Fibroblast of mammary gland (primary cell): ENCODE data around the gene DOK1.
"Not testable (repeated sequence)": the region's sequence is repeated elsewhere in the genome, so short reads cannot be mapped to it uniquely, and the experiment has no call there.

Source experiments
- DNase-seq: peaks from one replicate; pipeline ENCODE4 v3.0.0-alpha.2; 2010; ENCODE audit warnings: low read depth
- H3K4me3 ChIP-seq: 2 replicates; pipeline ENCODE4 v1.5.1; 2011; ENCODE audit warnings: low read depth, mild to moderate bottlenecking, low read length, moderate library complexity; ENCODE audit not compliant: control insufficient read depth
- TF ChIP-seq, protein P1 (sequence below): conservative IDR thresholded peaks from 2 replicates; pipeline ENCODE4 v1.5.1; 2011; ENCODE audit warnings: low read depth, low read length, inconsistent platforms; ENCODE audit not compliant: control insufficient read depth, insufficient read depth

The DOK1 gene

DNA sequence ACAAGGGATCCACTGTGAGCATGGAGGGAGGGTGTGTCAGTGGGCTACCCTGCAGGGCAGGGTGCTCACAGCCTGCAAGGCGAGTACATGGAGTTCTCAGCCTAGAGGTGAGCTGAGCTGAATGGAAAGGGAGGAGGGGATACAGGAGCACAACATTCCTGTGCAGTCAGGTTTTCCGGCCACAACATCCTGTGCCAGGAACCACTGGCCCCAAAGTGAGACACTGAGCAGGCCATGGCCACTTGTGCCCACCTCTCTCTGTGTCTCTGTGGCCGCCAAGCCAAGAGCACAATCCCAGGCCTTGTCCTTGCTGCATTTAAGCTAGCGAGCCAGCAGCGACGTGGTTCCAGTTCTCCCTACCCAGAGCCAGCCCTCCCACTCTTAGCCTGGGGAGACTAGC is 6.1 kb downstream of the DOK1 start:
- DNase-seq: no peak

DNA sequence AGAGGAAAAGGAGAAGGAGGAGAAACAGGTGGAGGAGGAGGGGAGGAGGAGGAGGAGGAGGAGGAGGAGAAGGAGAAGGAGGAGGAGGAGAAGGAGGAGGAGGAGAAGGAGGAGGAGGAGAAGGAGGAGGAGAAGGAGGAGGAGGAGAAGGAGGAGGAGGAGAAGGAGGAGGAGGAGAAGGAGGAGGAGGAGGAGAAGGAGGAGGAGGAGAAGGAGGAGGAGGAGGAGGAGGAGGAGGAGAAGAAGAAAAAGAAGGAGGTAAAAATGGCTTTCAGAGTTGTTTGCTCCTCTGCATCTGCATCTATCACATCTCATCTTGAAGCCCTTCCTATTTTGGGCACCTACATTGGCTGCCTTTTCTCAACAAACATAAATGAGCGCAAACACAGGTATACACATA is 6.5 kb downstream of the DOK1 start:
- H3K4me3 ChIP-seq, DNase-seq: not testable (repeated sequence)

More for the DNA sequence above, 6.1 kb downstream of the DOK1 start:
- H3K4me3 ChIP-seq: no peak overlapping the region
- TF ChIP-seq, protein P1, sequence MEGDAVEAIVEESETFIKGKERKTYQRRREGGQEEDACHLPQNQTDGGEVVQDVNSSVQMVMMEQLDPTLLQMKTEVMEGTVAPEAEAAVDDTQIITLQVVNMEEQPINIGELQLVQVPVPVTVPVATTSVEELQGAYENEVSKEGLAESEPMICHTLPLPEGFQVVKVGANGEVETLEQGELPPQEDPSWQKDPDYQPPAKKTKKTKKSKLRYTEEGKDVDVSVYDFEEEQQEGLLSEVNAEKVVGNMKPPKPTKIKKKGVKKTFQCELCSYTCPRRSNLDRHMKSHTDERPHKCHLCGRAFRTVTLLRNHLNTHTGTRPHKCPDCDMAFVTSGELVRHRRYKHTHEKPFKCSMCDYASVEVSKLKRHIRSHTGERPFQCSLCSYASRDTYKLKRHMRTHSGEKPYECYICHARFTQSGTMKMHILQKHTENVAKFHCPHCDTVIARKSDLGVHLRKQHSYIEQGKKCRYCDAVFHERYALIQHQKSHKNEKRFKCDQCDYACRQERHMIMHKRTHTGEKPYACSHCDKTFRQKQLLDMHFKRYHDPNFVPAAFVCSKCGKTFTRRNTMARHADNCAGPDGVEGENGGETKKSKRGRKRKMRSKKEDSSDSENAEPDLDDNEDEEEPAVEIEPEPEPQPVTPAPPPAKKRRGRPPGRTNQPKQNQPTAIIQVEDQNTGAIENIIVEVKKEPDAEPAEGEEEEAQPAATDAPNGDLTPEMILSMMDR: no peak

DNA sequence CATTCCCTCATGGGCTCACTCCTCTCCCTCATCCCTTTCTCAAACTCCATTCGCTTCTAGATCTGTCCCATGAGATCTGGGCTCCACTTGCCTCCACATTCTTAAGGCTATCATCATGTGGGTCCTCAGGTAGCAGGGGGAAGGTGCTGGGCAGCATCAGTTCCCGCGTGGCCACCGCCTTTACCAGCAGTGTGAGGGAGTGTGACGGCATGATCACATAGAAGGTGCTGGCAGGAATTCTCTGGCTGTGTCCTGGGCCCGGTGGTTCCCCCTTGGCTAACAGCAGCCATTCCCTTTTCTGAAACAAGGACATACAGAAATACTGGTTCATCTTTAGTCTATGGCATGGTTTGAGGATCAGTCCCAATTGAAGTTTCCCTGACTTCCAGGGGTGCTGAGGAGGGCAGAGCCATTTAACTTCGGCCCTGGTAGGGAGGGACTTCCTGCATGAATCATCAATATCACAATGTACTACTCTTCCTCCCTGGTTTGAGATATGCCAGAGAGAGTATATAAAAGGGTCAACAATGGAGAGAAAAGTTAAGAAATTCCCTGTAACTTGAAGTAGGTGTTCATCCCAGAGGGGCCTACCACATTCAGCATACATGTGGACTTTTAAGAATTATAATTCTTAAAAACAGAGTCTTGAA is 7.7 kb downstream of the DOK1 start:
- TF ChIP-seq, protein P1: no peak
- no peak overlapping the region for H3K4me3 ChIP-seq
- DNase-seq: no peak

DNA sequence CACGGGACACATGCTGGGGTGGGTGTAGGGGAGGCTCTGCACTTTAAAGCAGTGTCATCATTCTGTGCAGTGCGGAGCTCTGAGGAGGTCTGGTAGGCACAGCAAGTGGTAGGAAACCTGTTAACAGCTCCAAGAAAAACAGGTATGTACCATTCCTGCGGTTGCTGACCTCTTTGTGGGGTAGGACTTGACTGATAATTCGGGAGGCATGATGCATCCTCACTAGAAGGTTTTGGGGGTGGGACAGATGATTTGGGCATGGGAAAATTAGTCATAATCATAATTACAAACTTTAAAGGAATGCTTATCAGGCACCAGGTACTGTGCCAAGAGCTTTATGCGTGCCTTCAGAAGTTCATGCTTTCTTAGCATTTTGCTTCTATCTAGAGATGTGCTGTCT is 9.7 kb downstream of the DOK1 start:
- peak; percentile 56 for DNase-seq
- TF ChIP-seq, protein P1: no peak
- H3K4me3 ChIP-seq: no peak overlapping the region

DNA sequence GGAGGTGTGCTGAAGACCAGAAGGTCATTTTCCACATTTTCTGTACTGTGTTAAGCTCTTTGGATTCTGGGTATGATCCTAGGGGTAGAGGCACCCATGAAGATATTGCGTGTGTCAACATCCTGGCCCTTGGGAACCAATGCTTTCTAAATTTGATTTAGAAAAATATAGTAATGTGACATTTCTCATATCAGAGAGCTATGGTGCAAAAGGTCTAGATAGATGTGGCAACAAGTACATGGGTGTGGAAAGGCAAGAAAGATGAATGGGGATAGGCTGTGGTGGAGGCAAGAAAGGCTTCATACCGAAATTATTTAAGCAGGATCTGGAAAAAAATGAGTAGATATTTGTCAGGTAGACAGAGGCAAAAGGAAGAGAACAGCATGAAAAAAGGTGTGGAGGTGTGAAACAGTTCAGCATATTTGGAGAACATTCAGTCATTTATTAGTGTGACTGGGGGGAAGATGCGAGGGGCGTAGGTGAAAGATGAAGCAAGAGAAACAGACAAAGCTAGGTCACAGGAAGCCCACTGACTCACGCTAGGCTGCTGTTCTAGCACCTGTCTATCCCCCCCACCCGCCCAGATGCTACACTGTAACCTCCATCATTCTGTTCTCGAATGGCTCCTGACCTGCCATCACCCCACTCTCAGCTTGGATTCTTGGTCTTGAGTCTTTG is 11.7 kb downstream of the DOK1 start:
- DNase-seq: no peak
- H3K4me3 ChIP-seq: no peak overlapping the region

DNA sequence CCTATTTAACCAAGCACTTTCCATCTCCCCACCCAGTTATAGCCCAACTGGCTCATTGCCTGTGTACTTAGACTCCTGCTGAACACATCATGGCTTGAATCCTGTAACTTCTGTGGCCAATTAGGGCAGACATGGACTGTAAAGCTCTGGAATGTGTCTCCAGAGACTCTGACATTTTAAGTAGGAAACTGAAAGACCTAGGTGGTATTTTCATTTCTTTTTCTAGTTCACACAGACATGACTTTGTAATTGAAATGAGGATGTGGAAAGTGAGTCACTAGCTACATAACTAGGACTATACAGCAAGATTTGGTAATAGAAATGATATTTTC is 12.2 kb downstream of the DOK1 start:
- TF ChIP-seq, protein P1: no peak
- peak; percentile 95 for DNase-seq
- H3K4me3 ChIP-seq: no peak overlapping the region

More for the DNA sequence above, 11.7 kb downstream of the DOK1 start:
- TF ChIP-seq, protein P1: no peak

DNA sequence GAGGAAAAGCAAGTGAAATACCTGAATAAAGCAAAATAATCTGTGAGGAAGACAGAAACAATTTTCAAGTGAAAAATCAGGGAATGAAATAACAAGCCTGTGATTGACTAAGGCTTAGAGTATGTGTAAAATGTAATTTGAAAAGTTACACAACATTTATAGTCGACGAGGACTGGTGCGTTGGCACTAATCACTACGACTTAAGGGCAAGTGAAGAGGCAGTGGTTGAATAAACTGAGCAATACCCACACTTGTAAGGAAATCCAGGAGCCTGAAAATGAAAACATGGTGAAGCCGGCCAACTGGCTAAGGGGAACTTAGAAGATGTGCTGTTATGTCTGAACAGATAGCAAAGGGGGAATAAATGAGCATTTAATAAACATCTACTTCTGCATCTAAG is 13.4 kb downstream of the DOK1 start:
- DNase-seq: peak; percentile 86
- H3K4me3 ChIP-seq: no peak overlapping the region
- TF ChIP-seq, protein P1: no peak
